Stromal cell of bone marrow (primary cell): ENCODE results near the gene DCST2.
"Not testable (repeated sequence)": the region's sequence is repeated elsewhere in the genome, so short reads cannot be mapped to it uniquely, and the experiment has no call there.

Experiments used
- DNase-seq: peaks from one replicate; pipeline ENCODE4 v3.0.0-alpha.2; 2012; ENCODE audit warnings: low read depth

Gene DCST2

DNA sequence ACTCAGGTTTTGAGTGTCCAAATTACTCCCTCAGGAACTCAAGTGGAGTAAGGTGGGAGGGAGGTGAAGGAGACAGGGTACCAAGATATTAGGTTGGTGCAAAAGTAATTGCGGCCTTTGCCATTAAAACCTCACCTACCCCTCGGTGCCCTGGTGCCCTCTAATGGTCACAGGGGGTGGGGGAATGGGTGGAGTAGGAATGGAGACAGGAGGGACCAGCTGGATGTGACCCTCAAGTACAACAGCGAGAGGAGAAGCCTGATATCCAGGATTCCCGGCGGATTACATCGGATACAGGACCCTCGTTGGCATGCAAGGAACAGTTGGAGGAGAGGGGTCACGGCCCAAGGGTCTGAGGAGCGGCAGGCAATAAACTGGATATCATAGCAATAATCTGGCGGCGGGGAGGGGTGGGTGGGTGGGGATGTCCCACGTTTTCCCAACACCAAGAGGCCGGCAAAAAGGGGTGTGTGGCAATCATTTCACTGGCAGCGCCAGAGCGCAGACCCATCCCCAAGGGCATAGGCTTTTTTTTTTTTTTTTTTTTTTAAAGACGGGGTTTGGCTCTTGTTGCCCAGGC lies 35.3 kb downstream of the DCST2 start:
- DNase-seq = no peak

GRCh38 chr1:154996966-154997701 lies 36.4 kb downstream of the DCST2 start:
- DNase-seq = no peak

DNA sequence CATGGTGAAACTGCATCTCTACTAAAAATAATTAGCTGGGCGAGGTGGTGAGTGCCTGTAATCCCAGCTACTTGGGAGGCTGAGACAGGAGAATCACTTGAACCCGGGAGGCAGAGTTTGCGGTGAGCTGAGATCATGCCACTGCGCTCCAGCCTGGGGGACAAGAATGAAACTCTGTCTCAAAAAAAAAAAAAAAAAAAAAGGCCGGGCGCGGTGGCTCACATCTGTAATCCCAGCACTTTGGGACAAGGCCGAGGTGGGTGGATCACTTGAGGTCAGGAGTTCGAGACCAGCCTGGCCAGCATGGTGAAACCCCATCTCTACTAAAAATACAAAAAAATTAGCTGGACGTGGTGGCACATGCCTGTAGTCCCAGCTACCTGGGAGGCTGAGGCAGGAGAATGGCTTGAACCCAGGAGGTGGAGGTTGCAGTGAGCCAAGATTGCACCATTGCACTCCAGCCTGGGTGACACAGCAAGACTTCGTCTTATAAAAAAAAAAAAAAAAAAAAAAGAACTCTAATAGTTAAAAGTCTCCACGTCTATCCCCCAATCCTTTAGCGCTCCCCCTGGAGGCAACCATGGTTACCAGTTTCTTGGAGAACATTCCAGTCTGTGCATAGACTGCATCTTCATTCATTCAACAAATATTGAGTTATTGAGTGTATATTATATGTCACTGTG lies 38.1 kb downstream of the DCST2 start:
- DNase-seq = peak; percentile 77

DNA sequence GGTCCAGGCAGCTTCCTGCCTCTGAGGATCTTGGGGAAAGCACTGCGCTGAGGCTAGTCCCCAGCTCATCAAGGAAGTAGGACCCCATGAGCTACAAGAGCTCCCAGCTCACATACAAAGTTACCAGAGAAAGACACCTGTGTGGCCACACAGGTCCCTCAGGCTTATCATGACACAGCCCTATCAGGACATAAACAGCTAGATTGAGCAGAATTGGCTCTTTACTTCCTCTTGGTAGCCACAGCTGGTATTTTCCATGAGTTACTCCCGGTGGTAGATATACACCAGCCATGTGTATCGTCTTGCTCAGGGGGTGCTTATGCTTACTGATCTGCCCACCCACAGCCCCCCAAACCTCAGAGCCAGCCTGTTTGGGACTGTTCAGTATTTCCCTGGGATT lies 39.0 kb downstream of the DCST2 start:
- DNase-seq = no peak

DNA sequence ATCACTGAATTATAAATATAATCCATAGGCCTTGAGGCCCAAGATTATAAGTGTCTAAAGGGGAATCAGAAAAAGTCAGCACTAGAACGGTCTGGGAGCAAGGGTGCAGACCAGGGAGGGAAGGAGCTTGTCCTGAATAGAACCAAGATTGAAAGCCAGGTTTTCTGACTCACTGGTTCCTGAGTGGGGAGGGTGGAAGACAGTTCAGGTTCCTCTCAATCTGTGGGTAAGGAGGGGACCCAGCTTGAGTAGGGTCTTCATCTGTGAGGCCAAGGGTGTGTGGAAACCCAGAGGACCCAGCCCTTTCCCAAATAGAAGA lies 39.4 kb downstream of the DCST2 start:
- DNase-seq = no peak

DNA sequence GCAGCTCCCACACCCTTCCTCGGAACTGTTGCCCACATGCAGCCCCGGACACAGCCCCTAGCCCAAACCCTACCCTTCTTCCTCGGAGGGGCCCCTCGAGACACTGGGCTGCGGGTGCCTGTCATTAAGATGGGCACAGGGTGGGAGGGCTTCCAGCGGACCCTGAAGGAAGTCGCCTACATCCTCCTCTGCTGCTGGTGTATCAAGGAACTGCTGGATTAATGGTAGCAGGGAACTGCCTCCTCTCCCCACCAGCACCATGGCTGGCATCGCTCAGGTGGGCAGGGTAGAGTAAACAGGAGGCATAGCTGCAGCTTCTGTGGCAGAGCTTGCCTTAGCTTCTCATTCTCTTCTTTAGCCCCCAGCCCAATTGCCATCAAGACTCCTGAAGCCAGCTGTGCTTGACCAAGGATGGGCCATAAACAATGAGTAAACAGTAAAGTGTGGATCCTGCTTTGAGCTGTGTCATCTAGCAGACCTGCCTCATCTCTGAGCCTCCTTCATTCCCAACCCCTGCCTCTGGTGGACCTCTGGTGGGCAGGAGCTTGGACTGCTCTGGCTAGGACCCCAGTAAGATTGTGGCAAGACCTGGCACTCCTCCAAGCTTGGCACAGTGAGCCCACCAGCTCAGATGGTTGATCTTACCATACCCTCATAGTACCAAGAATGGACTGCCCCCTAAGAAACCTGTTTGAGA lies 39.9 kb downstream of the DCST2 start, which contains the start of gene LENEP:
TSS of gene LENEP (plus strand) at position 15 of the 697 bp plus-strand sequence. CDS start at position 37, 22 bp downstream.
- DNase-seq = no peak

DNA sequence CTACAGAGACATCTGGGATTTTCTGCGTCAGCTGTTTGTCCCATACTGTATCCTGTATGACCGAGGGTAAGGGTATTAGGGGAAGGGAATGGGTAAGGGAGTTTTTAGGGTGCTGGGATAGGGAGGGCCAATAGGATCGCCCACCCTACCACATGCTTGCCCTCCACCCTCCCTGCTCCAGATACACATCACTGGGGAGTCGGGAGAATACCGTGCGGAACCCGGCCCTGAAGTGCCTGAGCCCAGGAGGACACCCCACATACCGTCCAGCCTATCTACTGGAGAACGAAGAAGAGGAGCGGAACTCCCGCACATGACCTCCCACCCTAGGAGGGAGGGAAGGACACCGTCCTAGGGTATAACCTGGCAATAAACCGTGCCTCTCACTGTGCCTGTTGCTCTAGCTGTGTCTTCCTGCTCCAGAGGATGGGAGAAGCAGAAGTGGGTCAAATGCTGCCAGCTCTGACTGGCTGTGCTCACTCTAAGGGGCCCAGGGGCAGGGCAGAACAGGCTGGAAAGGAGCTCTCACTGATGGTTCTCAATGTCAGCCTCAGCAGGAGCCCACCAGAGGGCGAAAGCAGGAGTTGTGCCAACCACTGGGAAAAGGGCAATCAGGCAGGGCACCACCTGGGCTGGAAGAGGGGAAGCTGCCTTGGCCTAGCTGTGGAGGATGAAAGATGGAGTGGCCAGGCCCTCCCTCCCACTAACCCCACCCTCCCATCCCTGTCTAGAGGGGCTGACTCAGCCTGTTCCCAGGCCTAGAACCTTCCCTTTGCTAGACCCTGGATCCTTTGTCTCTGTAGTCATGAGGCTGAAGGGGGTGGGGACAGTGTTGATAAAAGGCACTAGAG lies 40.6 kb downstream of the DCST2 start:
- DNase-seq = no peak

DNA sequence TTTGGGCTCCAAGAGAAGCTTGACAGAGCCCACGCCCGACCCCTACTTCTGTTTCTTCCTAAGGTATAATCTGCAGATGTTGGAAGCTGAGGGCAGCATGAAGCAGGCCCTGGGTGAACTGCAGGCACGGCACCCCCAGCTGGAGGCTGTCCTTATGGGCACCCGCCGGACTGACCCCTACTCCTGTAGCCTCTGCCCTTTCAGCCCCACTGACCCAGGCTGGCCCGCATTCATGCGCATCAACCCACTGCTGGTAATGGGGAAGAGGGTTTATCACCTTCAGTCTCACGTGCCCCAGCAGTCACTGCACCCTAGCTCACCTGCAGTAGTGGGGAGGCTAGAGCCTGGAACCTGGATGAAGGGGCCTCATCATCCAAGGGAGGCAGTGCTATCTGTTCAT lies 43.3 kb downstream of the DCST2 start:
- no peak for DNase-seq

DNA sequence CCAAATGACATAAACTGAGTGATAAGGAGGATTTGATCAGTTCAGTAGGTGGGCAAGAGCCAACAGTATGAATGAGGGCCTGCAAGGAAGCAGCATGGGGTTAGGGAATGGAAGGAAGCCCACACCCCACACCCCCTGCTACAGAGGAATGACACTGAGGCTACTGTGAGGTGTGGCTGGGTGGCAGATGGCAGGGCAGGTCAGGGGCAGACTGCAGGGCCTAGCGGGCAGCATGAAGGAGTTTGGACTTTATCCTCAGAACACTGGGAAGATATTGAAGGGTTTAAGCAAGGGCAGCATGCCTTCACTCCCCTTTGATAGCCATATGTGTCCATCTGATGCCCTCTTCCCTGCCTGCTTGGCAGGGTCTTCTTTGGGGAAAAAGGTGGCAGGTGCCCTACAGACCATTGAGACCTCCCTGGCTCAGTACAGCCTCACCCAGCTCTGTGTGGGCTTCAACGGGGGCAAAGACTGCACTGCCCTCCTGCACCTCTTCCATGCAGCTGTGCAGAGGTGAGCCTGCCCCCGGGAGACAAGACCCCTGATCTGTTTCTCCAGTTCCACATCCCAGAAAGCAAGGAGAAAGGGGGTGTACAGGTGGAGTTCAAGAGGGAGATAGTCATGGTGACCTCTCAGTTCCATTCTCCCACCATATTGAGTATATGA lies 44.3 kb downstream of the DCST2 start:
- no peak for DNase-seq

- no peak for DNase-seq
Measured at GRCh38 chr1:154988058-154988954, 45.3 kb downstream of the DCST2 start.

DNA sequence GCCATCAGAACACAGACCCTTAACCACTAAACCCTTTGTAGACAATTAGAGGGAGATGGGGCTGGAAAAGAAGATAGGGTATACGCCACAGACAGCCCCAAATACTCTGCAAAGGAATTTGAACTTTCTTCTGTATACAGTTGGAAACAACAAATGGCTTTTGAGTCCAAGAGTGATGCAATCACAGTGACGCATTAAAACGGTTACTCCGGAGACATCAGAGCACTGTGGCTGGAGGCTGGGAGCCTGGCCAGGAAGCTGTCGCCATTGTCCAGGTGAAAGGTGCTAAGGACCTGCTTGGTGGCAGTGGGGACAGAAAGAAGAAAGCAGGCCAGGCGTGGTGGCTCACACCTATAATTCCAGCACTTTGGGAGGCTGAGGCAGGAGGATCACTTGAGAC lies 46.3 kb downstream of the DCST2 start:
- DNase-seq = no peak

- DNase-seq = not testable (repeated sequence)
Measured at GRCh38 chr1:154986736-154987135, 46.8 kb downstream of the DCST2 start.

GRCh38 chr1:154983776-154984466 lies 49.7 kb downstream of the DCST2 start:
- DNase-seq = no peak

DNA sequence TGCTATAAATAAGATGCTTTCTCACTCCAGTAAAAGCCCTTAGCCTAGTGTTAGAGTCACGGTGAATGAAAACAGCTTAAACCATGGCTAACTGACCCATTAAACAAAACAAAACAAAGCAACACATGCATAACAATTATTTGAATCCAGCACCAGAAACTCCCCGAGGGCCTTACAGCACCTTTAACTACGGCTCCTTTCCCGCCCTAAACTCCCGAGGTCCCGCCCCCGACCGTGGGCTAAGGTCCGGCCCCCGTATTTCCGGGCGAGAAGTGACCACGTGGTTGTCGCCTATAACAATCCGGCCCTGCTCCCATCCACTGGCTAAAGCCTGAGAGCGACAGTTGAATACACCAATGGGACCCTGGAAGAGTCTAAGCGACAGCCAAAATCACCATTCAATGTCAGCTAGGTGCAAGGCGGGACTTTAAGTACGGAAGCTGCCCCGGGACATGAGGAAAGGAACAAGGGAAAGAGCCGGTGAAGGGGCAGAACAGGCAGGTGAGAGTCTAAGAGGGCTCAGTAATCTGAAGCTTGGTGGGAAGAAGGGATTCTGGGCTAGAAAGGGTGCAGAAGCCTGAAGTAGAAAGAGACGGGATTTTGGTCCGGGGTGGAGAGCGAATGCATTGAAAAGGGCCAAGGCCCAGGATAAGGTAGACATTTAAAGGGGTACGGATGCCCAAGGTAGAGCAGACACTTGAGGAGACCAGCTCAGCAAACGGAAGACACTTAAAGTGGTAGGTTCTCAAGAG lies 50.5 kb downstream of the DCST2 start, which contains the start of gene FLAD1:
TSS of gene FLAD1 (plus strand) at position 448 of the 752 bp plus-strand sequence. CDS start 351 bp downstream, outside the sequence.
- DNase-seq = peak; percentile 100

DNA sequence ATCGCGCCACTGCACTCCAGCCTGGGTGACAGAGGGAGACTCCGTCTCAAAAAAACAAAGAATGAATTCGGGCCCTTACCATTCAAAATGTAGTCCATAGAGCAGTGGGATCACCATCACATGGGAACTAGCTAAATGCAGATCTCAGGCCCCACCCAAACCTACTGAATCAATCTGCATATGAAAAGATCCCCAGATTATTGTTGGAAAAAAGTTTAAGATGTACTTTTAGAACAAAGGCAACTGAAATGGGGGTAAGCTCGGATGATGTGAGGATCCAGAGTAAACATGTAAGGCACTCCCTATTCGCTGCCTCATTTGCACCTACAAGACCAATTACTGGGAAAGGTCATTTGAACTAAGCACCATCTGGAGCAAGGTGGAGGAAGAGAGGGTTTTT lies 51.2 kb downstream of the DCST2 start:
- DNase-seq = no peak

DNA sequence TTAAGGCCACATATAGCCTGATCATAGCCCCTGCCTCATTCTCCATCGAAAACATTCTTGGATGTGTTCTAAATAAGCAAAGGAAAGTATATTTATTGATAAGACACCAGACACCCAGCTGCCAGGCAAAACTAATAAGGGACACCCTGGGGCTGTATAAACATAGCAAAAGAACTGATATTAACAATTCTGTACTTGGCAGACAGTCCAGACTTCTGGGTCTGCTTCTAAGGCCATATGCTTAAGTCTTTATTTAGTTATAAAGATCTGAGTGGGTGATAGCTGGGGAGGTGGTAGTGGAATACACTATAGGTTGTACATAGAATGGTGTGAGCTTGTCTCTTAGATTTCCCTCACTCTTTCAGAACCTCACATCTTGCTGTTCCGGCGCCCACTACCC lies 55.2 kb downstream of the DCST2 start:
- no peak for DNase-seq

DNA sequence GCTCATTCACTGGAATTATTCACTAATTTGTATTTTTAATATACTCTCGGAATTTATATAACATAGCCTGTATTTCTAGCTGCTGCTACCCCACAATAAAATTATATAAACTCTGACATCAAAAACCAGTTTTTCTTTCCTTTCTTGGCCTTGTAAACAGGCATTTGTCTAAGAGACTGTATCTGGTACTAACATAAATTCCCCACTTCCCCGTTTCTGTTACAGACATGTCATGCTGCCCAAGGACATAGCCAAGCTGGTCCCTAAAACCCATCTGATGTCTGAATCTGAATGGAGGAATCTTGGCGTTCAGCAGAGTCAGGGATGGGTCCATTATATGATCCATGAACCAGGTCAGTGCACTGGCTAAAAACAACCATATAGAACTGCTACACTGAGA lies 55.8 kb downstream of the DCST2 start:
- DNase-seq = not testable (repeated sequence)

- DNase-seq = peak; percentile 52
Measured at GRCh38 chr1:154975409-154976059, 58.0 kb downstream of the DCST2 start.
